Stimulated activated naive B cell treated with anti-CD40 and anti-IgM and Interleukin-4, amounts not matched to agents 10 μg/mL and 1 μg/mL and 100 μg/mL, for 72 hours (primary cell): Measurements from ENCODE around the gene TDRD5.

Experiments used
- ATAC-seq, 2 donors: fragments of 150-1000 bp; cut with Tn5 transposase; replicated peaks; 2 replicates each; pipeline ENCODE4 v1.10.0; 2021; ENCODE audit warnings: moderate library complexity in 1 of 2
- DNase-seq: peaks from one replicate; pipeline ENCODE4 v3.0.0; 2021
- H3K27ac Mint-ChIP-seq: one replicate; pipeline ENCODE4 v1.8.0; 2022; ENCODE audit warnings: mild to moderate bottlenecking, mixed read lengths
- H3K27me3 Mint-ChIP-seq, 2 donors: one replicate each; pipeline ENCODE4 v1.8.0; 2022; ENCODE audit warnings: mixed read lengths in 2 of 2
- H3K36me3 Mint-ChIP-seq, 2 donors: one replicate each; pipeline ENCODE4 v1.8.0; 2022; ENCODE audit warnings: mixed read lengths in 2 of 2, mild to moderate bottlenecking in 1 of 2
- H3K4me1 Mint-ChIP-seq, 2 donors: one replicate each; pipeline ENCODE4 v1.8.0; 2022; ENCODE audit warnings: mixed read lengths in 2 of 2, mild to moderate bottlenecking in 1 of 2
- H3K4me3 Mint-ChIP-seq, 2 donors: one replicate each; pipeline ENCODE4 v1.8.0; 2022; ENCODE audit warnings: mild to moderate bottlenecking in 2 of 2, mixed read lengths in 2 of 2, moderate library complexity in 1 of 2
- H3K9me3 Mint-ChIP-seq, 2 donors: one replicate each; pipeline ENCODE4 v1.8.0; 2022; ENCODE audit warnings: mixed read lengths in 2 of 2, mild to moderate bottlenecking in 1 of 2

TDRD5 gene

GRCh38 chr1:179591592-179592580 is at the start of gene TDRD5:
Gene TDRD5, plus strand, starts transcription at chr1:179591832. Its CDS starts 784 bp downstream, at chr1:179592616.
- no peak for ATAC-seq
- no peak within 1 kb of the TSS for H3K4me3 Mint-ChIP-seq
- peaks cover 44 to 62% of the 10 kb centered on the region in 2 donors for H3K27me3 Mint-ChIP-seq

DNA sequence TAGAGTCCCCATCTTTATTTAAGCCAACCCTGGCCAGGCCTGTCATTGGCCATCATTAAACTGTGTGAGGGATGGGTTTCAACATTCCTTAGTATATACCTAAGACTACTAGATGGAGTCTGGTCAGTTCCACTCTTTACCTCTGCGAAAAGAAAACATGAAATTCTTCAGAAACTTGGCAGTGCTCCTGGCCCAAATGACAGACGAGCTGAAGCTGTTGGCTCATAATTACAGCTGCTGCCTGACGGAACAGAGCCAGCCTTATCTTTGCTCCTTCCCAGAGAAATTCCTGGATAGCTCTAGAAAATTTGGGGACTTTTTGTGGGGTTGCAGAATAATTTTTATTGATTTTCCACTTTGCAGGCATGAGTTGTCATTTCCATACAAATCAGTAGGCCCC is 46.3 kb upstream of the TDRD5 start:
- DNase-seq, result no peak
- H3K9me3 Mint-ChIP-seq, result no peaks in the 10 kb centered on the region
- no peaks in the 10 kb centered on the region for H3K4me1 Mint-ChIP-seq

More at GRCh38 chr1:179591592-179592580, at the start of gene TDRD5:
- Mint-ChIP-seq H3K36me3 (no peaks in the 10 kb centered on the region), H3K4me1 (no peaks in the 10 kb centered on the region), H3K27ac (no peak within 1 kb of the TSS), H3K9me3 (no peaks in the 10 kb centered on the region)
- no peak for DNase-seq

GRCh38 chr1:179547021-179547535 is 44.6 kb upstream of the TDRD5 start:
- no peaks in the 10 kb centered on the region for H3K9me3 Mint-ChIP-seq
- no peak overlapping the region for H3K27ac Mint-ChIP-seq
- H3K36me3 Mint-ChIP-seq, result no peaks in the 10 kb centered on the region
- no peak overlapping the region for H3K4me3 Mint-ChIP-seq
- ATAC-seq, result no peak
- H3K4me1 Mint-ChIP-seq, result peaks cover 0 to 2% of the 10 kb centered on the region in 2 donors
- peaks cover 4 to 5% of the 10 kb centered on the region in 2 donors for H3K27me3 Mint-ChIP-seq
- DNase-seq, result no peak

More for the DNA sequence above, 46.3 kb upstream of the TDRD5 start:
- peaks cover 4 to 8% of the 10 kb centered on the region in 2 donors for H3K27me3 Mint-ChIP-seq
- H3K36me3 Mint-ChIP-seq, result no peaks in the 10 kb centered on the region
- no peak overlapping the region for H3K27ac Mint-ChIP-seq
- no peak overlapping the region for H3K4me3 Mint-ChIP-seq
- no peak for ATAC-seq

- Mint-ChIP-seq H3K27ac (no peak overlapping the region), H3K9me3 (no peaks in the 10 kb centered on the region), H3K27me3 (no peaks in the 10 kb centered on the region), H3K4me1 (peaks cover 0 to 2% of the 10 kb centered on the region in 2 donors), H3K36me3 (no peaks in the 10 kb centered on the region), H3K4me3 (no peak overlapping the region)
- DNase-seq (no peak), ATAC-seq (no peak)
Measured at GRCh38 chr1:179548666-179549367, 42.8 kb upstream of the TDRD5 start.

DNA sequence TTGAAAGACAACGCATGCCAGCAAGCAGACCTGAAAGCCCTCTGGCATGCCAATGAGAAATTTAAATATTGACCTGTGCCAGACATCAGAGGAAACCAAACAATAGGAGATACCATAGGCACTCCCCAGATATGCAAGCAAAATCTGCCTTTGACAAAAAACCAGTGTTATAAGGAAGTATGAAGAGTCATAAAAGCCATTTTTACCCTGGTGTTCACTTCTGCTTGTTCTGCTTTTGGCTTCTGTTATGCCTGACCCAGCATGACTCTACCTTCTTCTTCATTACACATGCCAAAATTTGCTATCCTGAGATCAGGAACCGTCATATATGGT is 42.3 kb upstream of the TDRD5 start:
- Mint-ChIP-seq H3K4me3 (no peak overlapping the region), H3K9me3 (no peaks in the 10 kb centered on the region), H3K27me3 (no peaks in the 10 kb centered on the region), H3K36me3 (no peaks in the 10 kb centered on the region), H3K27ac (no peak overlapping the region), H3K4me1 (peaks cover 0 to 2% of the 10 kb centered on the region in 2 donors)
- no peak for DNase-seq
- no peak for ATAC-seq

DNA sequence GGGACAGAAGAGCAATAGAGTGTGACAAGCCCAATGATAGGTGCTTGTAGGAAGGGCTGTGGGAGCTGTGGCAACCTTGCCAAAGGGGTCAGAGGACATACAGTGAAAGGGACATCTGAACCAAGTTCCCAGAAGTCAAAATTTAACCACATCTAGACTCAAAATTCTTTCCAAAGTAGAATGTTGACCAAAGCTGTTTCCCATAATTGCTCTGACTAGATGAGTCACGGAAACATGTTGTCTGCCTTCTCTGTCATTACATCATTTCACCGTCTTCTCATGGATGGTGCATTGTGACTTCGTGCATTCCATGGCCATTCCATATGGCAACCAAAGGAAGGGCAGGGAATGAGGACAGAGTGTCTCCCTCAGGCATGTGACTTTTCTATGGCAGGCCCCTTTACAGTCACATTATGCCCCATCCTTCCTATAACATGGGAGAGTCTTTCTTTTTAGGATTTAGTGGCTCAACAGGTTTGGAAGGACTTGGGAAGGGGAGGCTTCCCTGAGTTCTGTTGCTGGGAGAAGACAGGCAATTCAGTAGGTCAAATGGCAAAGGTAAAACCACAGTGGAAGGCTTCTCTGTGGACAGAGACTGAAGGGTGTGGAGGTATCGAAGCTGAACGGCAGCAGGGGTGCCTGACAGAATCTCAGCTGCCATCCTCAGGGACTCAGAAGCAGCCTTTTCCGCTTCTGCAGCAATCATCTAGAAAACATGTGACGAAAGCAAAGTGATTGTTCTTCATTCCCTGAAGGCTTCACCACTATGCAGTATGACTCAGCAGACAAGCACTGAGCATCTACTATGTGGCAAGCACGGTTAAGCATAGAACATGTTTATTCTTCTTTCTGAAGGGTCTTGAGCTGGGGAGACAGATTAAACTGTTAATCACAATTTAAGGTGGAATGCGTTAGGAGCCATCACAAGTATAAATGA is 40.6 kb upstream of the TDRD5 start:
- H3K36me3 Mint-ChIP-seq, result no peaks in the 10 kb centered on the region
- no peak overlapping the region for H3K27ac Mint-ChIP-seq
- H3K4me1 Mint-ChIP-seq, result peaks cover 0 to 2% of the 10 kb centered on the region in 2 donors
- no peak for DNase-seq
- peaks cover 0 to 4% of the 10 kb centered on the region in 2 donors for H3K27me3 Mint-ChIP-seq
- no peak overlapping the region for H3K4me3 Mint-ChIP-seq
- H3K9me3 Mint-ChIP-seq, result peaks cover 0 to 3% of the 10 kb centered on the region in 2 donors
- ATAC-seq, result peak in 1 of 2 donors; percentile 68

- Mint-ChIP-seq H3K36me3 (no peaks in the 10 kb centered on the region), H3K27me3 (peaks cover 0 to 4% of the 10 kb centered on the region in 2 donors), H3K4me1 (peaks cover 0 to 2% of the 10 kb centered on the region in 2 donors), H3K4me3 (no peak overlapping the region), H3K9me3 (peaks cover 0 to 3% of the 10 kb centered on the region in 2 donors), H3K27ac (no peak overlapping the region)
- no peak for ATAC-seq
- DNase-seq, result no peak
Measured at GRCh38 chr1:179554427-179554826, 37.2 kb upstream of the TDRD5 start.

GRCh38 chr1:179558078-179558477 is 33.6 kb upstream of the TDRD5 start:
- no peak for ATAC-seq
- DNase-seq, result no peak
- Mint-ChIP-seq H3K4me3 (no peak overlapping the region), H3K27me3 (peaks cover 0 to 4% of the 10 kb centered on the region in 2 donors), H3K9me3 (peaks cover 0 to 3% of the 10 kb centered on the region in 2 donors), H3K4me1 (no peaks in the 10 kb centered on the region), H3K27ac (no peak overlapping the region), H3K36me3 (no peaks in the 10 kb centered on the region)

DNA sequence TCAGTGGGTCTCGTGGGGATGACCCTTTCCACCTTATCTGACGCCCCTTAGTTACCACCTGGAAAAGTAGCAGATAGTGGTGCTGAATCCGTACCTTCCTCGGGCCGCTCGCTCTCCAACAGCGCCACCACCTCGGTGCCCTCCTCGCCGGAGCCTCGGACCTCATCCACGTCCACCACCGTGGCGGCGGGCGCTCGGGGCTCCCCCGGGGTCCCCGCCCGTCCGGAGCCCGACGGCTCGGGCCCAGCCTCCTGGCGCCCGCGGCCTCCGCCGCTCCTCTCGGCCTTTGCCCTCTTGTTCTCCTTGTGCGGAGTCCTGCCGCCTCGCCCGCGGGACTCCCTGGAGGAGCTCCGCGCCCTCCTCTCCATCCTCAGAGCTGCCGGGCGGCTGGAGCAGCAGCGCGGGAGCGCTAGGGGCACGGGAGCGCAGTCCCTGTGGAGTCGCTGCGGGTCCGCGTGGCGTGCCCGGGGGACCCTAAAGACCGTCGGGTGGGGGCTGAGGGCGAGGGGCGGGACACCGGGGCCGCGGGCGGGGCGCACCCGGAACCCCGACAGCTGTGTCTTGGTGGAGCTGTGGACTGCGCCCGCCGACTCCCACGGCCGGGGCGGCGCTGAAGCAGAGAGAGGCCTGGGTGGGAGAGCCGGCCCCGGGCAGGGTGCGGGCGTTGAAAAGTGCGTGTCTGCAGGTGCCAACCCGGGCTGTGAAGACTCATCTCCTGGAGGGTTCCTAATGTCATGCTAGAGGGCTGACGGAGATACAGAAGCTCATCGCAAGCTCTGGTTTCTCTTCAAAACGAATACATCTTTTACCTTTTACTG is 15.9 kb upstream of the TDRD5 start, which contains the start of gene NPHS2:
NPHS2 (minus strand) TSS at position 452 of the 818 bp plus-strand sequence; CDS start at position 368, 84 bp downstream.
- Mint-ChIP-seq H3K36me3 (no peaks in the 10 kb centered on the region), H3K4me3 (peak within 1 kb of the TSS; percentile 5 to 15), H3K9me3 (no peaks in the 10 kb centered on the region), H3K27me3 (peaks cover 60 to 63% of the 10 kb centered on the region in 2 donors), H3K4me1 (peaks cover 3 to 11% of the 10 kb centered on the region in 2 donors), H3K27ac (peak within 1 kb of the TSS; percentile 59)
- peak in 1 of 2 donors; percentile 19 for ATAC-seq
- no peak for DNase-seq

DNA sequence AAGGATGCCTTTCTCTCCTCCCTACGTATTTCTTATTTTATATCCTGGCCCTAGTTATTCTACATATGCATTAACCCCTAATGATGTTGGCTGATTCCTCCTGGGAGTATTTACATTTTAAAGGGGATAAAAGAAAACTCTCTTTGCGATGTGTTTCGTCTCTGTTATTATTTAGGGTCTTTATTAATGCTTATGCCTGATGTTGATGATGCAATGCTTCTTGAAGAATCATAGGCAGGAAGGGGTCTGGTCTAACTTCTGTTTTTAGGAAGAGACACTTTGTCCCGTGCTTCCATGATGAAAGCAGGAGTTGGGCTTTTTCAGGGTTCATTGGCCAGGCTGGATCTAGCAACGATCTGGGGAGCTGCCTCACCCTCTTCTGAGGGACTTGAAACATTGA is 15.1 kb upstream of the TDRD5 start:
- ATAC-seq (no peak), DNase-seq (no peak)
- Mint-ChIP-seq H3K27ac (peak overlapping the region; percentile 59), H3K9me3 (no peaks in the 10 kb centered on the region), H3K27me3 (peaks cover 60 to 64% of the 10 kb centered on the region in 2 donors), H3K4me1 (peaks cover 3 to 11% of the 10 kb centered on the region in 2 donors), H3K4me3 (peak overlapping the region in 1 of 2 donors; percentile 5), H3K36me3 (no peaks in the 10 kb centered on the region)

GRCh38 chr1:179583771-179584320 is 7.8 kb upstream of the TDRD5 start:
- Mint-ChIP-seq H3K4me3 (no peak overlapping the region), H3K27me3 (peaks cover 59 to 69% of the 10 kb centered on the region in 2 donors), H3K9me3 (no peaks in the 10 kb centered on the region), H3K4me1 (no peaks in the 10 kb centered on the region), H3K27ac (no peak overlapping the region), H3K36me3 (no peaks in the 10 kb centered on the region)
- no peak for DNase-seq
- ATAC-seq, result no peak

- Mint-ChIP-seq H3K27me3 (peaks cover 58 to 74% of the 10 kb centered on the region in 2 donors), H3K4me1 (no peaks in the 10 kb centered on the region), H3K27ac (no peak overlapping the region), H3K36me3 (no peaks in the 10 kb centered on the region), H3K4me3 (no peak overlapping the region), H3K9me3 (no peaks in the 10 kb centered on the region)
- ATAC-seq (peak in 1 of 2 donors; percentile 29), DNase-seq (no peak)
Measured at GRCh38 chr1:179586107-179586823, 5.4 kb upstream of the TDRD5 start.
